ENCODE measurements around the gene HSPA4L.

HSPA4L gene

DNA sequence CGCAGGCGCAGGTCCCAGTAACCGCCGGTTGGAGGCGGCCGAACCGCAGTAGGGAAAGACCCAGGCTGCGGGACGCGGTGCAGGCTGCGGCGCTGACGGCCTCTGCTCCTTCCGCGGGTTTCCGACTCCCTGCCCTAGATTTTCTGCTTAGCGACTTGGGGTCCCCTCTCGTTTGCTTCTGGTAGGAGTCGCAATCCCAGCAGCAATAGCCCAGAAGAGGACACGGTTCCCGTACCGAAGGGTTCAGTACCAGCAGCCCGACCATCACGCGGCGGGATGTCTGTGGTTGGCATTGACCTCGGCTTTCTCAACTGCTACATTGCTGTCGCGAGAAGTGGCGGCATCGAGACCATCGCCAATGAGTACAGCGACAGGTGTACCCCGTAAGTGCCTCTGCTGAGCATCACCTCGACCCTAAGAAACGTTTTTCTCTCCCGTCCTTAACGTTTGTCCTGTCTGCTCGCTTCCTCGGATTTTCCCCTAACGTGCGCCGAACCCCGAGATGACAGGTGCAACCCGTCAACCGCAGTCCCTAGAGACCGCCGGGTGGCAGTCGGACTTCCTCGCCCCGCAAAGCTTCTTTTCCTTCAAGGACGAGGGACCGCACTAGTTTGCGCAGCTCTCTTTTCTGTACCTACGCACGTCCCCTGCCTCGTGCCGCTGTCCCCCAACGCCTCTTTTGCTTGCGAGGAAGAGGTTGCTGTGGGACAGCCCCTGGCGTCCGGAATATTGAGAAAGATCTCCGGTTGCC is at the start of gene HSPA4L:
TSS of gene HSPA4L (plus strand) at position 48 of the 751 bp plus-strand sequence. CDS start at position 277, 229 bp downstream.
- peak; percentile 66 for DNase-seq

DNA sequence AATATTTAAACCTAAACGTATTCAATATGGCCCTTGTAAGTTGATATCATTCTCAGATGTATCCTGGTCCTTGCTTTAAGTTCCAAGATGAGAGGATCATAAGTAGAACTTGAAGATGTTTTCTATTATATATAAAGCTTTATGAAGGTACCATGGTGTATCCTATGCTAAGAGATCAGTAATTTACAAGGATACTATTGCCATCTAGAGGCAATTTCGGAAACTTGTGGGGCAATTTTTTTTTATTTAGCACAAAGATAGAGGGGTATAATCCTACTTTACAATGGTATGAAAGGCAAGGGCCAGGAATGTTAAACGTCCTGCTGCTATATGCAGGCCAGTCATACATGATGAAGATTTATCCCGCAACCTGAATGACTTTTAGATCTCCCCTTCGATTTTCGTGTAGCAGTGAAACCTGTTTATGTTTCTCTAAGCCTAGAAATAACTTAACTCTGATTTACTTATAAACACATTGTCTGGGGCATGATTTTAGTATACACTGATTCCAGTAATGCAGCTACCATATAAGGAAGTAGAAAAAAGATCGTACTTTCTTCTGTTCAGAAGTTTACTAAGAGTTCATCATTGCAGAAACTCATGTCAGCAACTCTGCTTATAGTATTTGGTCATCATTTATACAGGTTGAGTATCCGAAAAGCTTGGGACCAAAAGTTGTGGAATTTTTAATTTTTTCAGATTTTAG is 49.3 kb upstream of the HSPA4L start:
- peak; percentile 21 for DNase-seq

DNA sequence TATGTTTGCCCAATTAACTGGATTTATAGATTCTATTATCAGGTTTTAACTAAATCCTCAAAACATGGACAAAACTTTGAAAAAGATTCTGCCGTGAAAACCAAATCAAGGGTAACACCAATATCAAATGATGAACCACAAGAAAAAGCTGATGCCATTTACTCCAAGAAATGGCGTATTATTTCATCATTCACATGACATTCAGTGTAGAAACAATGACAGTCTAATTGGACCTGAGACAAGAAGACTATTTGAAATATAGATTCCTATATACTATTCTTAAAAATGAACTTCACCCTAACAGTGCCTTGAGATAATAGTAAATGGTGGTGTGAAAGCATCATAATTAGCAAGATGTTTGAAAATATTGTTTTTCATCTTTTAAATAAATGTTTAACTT is 47.1 kb upstream of the HSPA4L start:
- no peak for DNase-seq

DNA sequence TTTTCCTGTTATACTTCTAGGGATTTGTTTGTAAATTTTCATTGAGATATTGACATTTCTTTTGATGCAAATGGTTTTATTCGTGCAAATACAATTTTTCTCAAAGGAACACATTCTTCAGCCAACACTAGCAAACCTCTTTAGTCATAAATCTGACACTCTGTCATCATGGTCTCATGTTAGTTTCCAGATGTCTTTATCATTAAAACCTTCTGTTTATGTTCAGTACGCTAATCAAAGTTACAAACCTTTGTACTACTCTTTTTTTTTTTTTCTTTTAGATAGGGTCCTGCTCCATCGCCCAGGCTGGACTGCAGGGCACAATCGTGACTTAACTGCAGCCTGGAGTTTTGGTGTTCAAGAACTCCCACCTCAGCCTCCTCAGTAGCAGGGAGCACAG is 44.8 kb upstream of the HSPA4L start:
- DNase-seq, result no peak

DNA sequence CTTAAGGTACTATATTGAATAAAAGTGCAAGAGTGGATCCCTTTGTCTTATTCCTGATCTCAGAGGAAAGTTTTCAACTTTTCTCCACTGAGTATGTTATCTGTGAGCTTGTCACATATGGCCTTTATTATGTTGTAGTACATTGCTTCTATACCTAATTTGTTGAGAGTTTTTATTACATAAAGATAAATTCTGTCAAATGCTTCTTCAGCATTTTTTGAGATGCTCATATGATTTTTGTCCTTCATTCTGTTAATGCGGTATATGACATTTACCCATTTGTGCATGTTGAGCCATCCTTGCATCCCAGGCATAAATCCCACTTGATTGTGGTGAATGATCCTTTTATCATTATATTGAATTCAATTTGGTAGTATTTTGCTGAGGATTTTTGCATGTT is 40.9 kb upstream of the HSPA4L start:
- DNase-seq, result no peak

DNA sequence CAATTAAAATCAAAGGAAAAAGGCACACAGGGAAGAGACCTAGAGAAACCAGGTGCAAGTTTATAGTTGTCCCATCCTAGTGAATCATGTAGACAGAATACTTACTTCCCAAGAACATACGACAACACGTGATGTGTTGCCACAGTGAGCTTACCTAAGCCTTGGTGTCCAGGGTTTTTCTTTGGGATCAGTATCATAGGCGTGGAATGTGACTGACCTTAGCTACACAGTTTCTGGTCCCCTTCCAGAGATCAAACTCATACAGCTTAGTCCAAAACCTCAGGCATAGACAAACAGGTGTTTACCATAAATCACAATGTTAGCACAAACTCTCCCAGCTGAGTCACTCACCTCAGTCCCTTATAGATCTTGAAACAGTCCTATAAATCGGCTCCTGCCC is 34.2 kb upstream of the HSPA4L start:
- no peak for DNase-seq

DNA sequence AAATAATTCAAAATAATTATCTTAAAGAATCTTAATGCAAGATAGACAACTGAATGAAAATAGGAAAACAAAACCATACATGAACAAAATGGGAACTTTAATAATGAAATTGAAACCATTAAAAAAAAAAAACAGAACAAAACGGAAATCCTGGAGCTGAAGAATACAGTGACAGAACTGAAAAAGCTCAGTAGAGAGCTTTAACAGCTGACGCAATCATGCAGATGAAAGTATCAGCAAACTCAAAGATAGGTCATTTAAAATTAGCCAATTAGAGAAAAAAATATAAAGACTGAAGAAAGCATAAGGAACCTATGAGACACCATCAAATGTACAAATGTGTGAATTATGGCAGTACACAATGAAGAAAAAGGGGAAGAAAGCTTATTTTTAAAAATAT is 33.2 kb upstream of the HSPA4L start:
- peak; percentile 32 for DNase-seq

DNA sequence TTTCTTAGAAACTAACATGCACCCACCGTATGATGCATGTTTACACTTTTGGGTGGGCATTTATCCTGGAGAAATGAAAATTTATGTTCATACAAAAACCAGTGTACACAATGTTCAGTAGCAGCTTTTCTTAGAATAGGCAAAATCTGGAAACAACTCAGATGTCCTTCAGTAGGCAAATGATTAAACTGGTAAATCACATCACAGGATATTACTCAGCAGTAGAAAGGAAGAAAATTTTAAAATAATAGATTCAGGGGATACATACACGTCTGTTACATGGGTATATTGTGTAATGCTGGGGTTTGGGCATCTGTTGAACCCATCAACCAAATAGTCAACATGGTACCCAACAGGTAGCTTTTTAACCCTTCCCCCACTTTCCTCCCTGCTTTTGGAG is 25.2 kb upstream of the HSPA4L start:
- no peak for DNase-seq

DNA sequence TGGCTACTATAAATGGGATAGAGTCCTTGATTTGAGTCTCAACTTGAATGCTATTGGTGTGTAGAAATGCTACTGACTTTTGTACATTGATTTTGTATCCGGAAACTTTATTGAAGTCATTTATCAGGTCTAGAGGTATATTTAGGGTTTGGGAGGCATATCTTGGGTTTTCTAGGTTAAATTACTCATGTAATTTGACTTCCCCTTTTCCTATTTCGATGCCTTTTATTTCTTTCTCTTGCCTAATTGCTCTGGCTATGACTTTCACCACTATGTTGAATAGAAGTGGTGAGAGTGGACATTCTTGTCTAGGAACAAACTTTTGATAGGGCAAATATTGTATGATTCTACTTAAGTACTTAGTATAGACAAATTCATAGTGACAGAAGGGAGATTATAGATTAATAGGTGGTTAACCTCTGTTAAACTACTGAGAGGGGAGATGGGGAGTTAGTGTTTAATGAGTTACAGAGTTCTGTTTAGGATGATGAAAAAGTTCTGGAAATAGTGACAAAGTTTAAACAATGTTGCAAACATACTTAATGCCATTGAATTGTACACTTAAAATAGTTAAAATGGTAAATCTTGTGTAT is 22.8 kb upstream of the HSPA4L start:
- DNase-seq, result peak; percentile 47

DNA sequence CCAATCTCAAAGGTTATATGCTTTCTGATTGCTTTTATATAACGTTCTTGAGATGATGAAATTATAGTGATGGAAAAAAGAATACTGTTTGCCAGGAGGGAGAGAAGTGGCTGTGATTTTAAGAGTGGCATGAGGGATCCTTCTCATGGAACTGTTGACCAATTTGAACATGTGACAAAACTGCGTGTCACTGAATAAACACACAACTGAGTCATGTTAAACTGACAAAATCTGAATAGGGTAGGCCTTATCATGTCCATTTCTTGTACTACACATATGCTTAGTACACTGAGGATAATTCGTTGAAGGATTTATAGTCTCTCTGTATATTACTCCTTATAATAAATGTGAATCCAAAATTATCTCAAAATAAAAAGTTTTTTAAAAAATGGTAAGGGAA is 22.2 kb upstream of the HSPA4L start:
- DNase-seq, result no peak

DNA sequence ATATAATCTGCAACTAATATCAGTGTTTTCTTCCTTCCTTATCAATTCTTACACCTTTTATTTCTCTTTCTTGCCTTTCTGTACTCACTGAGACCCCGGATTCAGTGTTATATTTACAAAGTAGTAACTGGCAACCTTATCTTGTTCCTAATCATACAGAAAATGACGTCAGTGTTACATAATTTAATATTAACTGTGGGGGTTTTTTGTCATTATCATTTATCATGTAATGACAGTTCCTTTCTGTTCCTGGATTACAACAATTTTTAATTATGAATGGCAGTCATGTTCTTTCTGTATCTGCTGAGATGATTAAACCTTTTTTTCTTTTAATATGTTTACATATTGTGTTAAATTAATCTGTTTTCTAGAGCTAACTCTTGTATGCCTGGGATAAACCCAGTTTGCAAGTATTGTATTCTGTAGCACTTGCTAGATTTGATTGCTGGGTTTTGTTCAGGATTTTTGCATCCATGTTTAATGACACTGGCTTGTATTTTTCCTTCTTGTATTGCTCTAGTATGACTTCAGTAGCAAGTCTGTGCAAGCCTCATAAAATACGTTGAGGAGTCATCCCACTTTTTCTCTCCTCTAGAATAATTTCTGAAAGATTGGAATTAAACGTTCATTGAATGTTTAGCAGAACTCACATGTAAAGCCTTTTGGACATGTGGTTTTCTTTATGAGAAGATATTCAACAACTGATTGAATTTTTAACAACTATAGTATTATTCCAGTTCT is 10.4 kb upstream of the HSPA4L start:
- DNase-seq, result no peak

DNA sequence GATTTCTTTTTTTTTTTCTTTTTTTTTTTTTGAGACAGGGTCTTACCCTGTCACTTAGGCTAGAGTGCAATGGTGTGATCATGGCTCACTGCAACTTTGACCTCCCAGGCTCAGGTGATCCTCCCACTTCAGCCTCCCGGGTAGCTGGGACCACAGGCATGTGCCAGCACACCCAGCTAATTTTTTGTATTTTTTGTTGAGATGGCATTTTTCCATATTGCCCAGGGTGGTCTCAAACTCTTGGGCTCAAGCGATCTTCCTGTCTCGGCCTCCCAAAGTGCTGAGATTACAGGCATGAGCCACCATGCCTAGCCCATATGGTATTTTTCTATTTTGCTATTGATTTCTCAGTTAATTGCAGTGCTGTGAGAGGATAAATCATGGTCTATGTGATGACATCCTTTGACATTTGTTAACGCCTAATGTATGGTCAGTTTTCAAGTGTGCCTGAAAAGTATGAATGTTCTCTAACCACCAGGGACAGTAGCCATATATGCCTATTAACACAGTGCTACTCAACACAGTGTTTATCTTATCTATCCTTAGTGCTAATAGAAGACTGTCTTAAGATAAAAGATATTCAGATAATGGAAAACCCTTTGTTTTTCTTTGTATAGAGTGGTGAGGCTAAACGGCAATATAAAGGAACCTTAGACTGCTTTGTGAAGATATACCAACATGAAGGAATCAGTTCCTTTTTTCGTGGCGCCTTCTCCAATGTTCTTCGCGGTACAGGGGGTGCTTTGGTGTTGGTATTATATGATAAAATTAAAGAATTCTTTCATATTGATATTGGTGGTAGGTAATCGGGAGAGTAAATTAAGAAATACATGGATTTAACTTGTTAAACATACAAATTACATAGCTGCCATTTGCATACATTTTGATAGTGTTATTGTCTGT is 9.1 kb upstream of the HSPA4L start:
- peak; percentile 42 for DNase-seq

DNA sequence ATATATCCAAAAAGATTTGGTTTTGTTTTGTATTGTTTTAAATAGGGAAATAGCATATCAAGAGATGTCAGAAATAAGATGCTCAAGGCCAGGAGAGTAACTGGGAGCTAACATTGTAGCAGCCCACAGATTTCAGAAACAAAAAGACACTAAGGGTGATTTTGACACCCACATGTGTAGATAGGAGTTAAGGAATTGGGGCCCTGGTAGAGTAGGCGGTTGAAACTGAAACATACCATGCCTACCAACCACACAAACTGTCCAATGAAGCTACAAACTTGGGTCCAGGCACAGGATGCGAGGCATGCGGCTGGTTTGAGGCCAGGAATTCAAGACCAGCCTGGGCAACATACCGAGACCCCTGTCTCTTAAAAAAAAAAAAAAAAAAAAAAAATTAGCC is 6.3 kb upstream of the HSPA4L start:
- no peak for DNase-seq

DNA sequence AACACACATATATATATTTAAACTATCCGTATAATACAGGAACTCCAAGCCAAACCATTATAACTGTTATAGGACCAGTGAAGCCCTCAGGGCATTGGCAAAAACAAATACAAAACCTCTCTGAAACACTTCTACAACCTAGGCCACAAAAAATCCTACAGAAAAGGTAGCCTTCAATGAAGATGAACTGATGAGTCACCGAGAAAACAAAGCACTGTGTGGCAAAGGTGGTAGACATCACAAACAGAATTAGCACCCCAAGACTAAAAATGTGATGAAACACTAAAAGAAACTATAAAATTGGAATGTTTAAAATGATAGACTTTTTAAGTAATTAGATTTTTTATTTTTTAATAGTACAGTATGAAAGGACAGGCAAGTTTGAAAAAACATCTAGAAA is 5.5 kb upstream of the HSPA4L start:
- no peak for DNase-seq

DNA sequence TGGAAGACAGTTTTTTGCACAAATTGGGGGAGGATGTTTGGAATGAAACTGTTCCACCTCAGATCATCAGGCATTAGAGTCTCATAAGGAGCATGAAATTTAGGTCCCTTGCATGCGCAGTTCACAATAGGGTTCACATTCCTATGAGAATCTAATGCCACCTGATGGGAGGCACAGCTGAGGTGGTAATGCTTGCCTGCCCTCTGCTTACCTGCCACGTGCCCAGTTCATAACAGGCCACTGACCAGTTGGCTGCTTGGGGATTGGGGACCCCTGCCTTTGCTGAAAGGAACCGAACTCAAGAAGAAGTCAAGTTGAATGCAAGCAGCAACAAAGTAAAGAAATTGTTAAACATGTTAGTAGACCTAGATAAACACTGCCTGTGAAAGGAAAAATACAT is 4.6 kb upstream of the HSPA4L start:
- DNase-seq, result no peak

DNA sequence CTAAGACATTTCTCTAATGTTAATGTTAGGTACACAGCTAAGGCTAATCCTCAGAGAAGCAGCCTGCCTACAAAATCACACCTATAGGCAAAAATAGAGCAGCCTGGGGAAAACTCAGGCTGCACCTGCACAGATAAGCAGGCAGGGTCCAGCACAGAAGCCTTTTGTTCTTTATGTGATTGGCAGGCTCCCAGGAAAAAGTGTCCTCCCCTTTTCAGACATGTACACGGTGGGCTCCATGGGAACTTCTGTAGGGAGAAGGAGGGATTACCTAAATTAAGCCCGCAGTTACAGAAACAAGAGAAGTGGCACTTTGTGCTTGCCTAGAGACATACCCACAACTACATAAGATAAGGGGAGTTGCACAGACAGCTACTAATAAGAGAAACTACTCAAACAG is 4.0 kb upstream of the HSPA4L start:
- no peak for DNase-seq

DNA sequence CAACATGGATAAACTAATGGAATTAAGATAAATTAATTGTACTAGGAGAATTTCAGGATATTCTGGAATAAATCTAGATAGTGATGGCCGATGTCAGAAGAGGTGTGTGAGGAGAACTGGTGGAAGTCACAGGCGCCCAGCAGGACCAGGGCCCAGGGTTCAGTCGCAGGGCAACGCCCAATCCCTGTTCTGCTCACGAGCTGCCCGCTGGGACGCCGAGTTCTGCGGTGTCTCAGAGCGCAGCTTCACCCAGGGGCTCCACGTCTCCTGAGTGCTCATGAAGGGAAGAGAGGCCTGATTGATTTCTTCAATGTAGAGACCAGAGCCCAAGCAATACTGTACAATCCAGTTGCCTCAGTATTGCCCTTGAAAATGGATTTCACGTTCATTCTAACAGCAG is 1.5 kb upstream of the HSPA4L start:
- no peak for DNase-seq

DNA sequence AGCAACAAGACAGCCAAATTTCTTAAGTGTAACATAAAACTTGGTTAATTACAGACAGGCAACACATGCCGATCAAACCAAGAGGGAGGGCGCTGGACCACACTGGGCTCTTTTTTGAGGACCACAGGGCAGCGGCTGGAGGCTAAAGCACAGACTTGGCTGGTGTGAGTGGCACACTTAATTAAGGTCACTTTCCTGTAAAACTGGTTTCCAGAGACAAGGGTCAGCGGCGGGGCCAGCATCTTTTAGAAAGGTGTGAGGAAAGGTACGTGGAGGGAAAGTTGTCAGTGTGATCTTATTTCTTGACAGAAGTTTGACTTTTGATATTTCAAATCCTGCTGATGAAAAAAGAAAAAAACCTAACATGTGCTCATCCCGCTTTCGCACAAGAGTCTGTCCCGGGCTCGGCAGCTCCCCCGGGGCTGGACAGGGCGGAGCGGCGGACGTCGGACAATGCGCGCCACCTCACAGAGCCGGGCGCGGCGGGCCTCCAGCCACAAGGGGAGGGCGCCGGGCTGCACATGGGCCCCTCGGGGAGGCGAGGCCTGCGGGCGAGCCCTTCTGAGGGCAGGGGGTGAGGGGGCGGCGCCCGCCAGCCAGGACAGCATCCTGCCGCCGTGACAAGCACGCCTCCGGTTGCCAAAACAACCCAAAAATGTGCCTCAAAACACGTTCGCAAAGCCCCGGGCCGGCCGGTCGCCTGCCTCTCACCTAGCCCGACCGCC is 660 bp upstream of the HSPA4L start:
- DNase-seq, result no peak

DNA sequence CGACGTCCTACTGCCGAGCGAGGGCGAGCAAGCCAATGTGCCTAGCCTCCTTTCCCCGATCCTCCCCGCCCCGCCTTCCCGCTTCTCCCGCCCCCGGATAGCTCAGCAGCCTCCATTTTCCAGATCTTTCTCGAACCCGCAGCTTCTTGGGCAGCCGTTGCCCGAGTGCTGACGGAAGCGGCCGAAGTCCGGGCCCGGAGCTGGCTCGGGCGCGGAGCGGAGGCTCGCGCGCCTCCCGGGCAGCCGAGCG is 172 bp upstream of the HSPA4L start:
- peak; percentile 73 for DNase-seq

DNA sequence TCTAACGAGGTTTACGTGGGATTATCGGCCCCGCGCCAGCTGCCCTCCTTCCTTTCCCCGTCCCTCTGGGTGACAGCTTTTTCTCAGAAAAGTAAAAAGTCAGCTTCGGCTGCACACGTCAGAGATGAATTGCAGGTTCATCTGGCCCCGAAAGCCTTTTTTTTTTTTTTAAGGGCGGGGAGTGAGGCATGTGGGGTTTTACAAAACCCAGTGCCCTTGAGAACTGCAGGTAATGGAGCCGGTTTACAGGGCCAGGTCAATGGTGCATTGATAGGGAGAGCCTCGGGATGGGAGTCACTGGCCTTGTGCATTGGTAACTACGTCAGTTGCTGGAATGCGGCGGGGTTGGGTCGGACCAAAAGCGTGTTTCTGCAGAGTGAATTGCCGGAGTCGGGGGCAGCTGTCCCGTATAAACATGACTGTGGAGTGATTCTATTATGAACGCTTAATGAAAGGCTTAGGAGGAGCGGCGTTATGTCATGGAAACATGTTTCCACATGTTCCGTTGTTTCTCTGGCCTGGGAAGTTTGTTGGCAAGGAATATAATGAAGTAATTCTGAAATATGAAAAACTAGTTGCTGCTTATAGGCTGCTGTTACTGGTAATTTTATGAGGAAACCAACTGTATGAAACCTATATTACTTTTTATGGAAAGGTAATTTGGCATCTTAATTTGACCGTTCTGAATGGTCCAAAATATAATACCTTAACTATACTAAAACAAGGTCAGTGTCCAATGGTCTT is 1.1 kb downstream of the HSPA4L start:
- no peak for DNase-seq
